Fibroblast of the conjunctiva (primary cell): Measurements from ENCODE around the gene IFNE.
A peak's percentile ranks its signal among the peaks of the same experiment; 100 is the strongest.

Experiments
- DNase-seq: peaks from one replicate; pipeline ENCODE4 v3.0.0-alpha.2; 2010; ENCODE audit warnings: low read depth

IFNE gene

GRCh38 chr9:21482213-21482612, at the start of gene IFNE:
TSS of gene IFNE (minus strand) at chr9:21482313. CDS start at chr9:21481694, 619 bp downstream.
- no peak for DNase-seq

- no peak for DNase-seq
Observed at GRCh38 chr9:21528123-21528808, 46.2 kb upstream of the IFNE start.

- no peak for DNase-seq
Observed at GRCh38 chr9:21527579-21527978, 45.5 kb upstream of the IFNE start.

- DNase-seq, result no peak
Observed at GRCh38 chr9:21525174-21525573, 43.1 kb upstream of the IFNE start.

GRCh38 chr9:21524099-21524830, 42.2 kb upstream of the IFNE start:
- DNase-seq, result no peak

GRCh38 chr9:21523021-21524014, 41.2 kb upstream of the IFNE start:
- DNase-seq, result no peak

- DNase-seq, result no peak
Observed at GRCh38 chr9:21522348-21522747, 40.2 kb upstream of the IFNE start.

- DNase-seq, result no peak
Observed at GRCh38 chr9:21521448-21521847, 39.3 kb upstream of the IFNE start.

- DNase-seq, result no peak
Observed at GRCh38 chr9:21520501-21521228, 38.6 kb upstream of the IFNE start.

- no peak for DNase-seq
Observed at GRCh38 chr9:21519855-21520434, 37.8 kb upstream of the IFNE start.

GRCh38 chr9:21516796-21517195, 34.7 kb upstream of the IFNE start:
- DNase-seq, result no peak

- DNase-seq, result no peak
Observed at GRCh38 chr9:21513431-21513830, 31.3 kb upstream of the IFNE start.

- no peak for DNase-seq
Observed at GRCh38 chr9:21510806-21511205, 28.7 kb upstream of the IFNE start.

GRCh38 chr9:21507483-21507790, 25.3 kb upstream of the IFNE start:
- DNase-seq, result no peak

- DNase-seq, result peak; percentile 61
Observed at GRCh38 chr9:21506626-21507482, 24.7 kb upstream of the IFNE start.

- DNase-seq, result no peak
Observed at GRCh38 chr9:21505425-21506179, 23.5 kb upstream of the IFNE start.

GRCh38 chr9:21504894-21505293, 22.8 kb upstream of the IFNE start:
- no peak for DNase-seq

- DNase-seq, result no peak
Observed at GRCh38 chr9:21504113-21504512, 22.0 kb upstream of the IFNE start.

GRCh38 chr9:21502586-21502985, 20.5 kb upstream of the IFNE start:
- no peak for DNase-seq

- DNase-seq, result no peak
Observed at GRCh38 chr9:21499912-21500311, 17.8 kb upstream of the IFNE start.
